Cardiac muscle cell (in vitro differentiated cells and primary cell): Measurements from ENCODE around the gene CCDC88C. TPM values are rescaled to one million over a fixed set of nuclear protein-coding genes. Genes with fewer than 3 reads are reported as not detected.

Experiments
- DNase-seq, 2 donors: peaks; one replicate each; pipeline versions ENCODE4 v3.0.0 to v3.0.0-alpha.2; 2010 to 2017; ENCODE audit warnings: low read depth in 1 of 2, low spot score in 1 of 2
- H3K27ac ChIP-seq: fragments of 200-600 bp; sonication (generic); 2 replicates; pipeline ENCODE4 v1.5.1; 2016
- H3K27me3 ChIP-seq: fragments of 200-600 bp; sonication (generic); 2 replicates; pipeline ENCODE4 v1.6.0; 2016; ENCODE audit warnings: control low read depth
- H3K36me3 ChIP-seq: fragments of 200-600 bp; sonication (generic); 2 replicates; pipeline ENCODE4 v1.5.1; 2016; ENCODE audit warnings: control low read depth
- H3K4me1 ChIP-seq: fragments of 200-600 bp; sonication (generic); 2 replicates; pipeline ENCODE4 v1.8.1; 2017; ENCODE audit warnings: low read depth, mild to moderate bottlenecking, mixed run types
- H3K4me3 ChIP-seq: fragments of 200-600 bp; sonication (generic); 2 replicates; pipeline ENCODE4 v1.5.1; 2016; ENCODE audit warnings: mild to moderate bottlenecking
- H3K9me3 ChIP-seq: fragments of 200-600 bp; sonication (generic); 2 replicates; pipeline ENCODE4 v1.5.1; 2017; ENCODE audit warnings: low read depth, mild to moderate bottlenecking, control low read depth
- CTCF ChIP-seq: IDR thresholded peaks from 2 replicates; pipeline ENCODE4 v1.5.1; 2012; ENCODE audit warnings: low read depth, mild to moderate bottlenecking, low read length
- polyA plus RNA-seq: library from polyadenylated mRNA; unstranded; fragments of >200 nt; fragmentation: Nextera tagmentation; extraction: Ambion mirVana; gene quantifications from 2 replicates; pipeline ENCODE4 v1.2.1, GENCODE V29; 2016
- total RNA-seq: library from RNA; depleted of rRNA; stranded (reverse); fragments of >200 nt; gene quantifications from 2 replicates; pipeline ENCODE4 v1.2.3, GENCODE V29; 2016

CCDC88C gene
- total and polyA plus RNA-seq, 2 experiments from 2014 or later: 0.49 to 1.2 TPM

GRCh38 chr14:91254461-91254860 lies 163.2 kb downstream of the CCDC88C start:
- Histone ChIP-seq H3K4me3 (no peak overlapping the region), H3K27me3 (peaks cover 18% of the 10 kb centered on the region), H3K9me3 (no peaks in the 10 kb centered on the region), H3K27ac (no peak overlapping the region), H3K36me3 (no peaks in the 10 kb centered on the region), H3K4me1 (peaks cover 10% of the 10 kb centered on the region)
- no peak for TF ChIP-seq CTCF
- DNase-seq: no peak

DNA sequence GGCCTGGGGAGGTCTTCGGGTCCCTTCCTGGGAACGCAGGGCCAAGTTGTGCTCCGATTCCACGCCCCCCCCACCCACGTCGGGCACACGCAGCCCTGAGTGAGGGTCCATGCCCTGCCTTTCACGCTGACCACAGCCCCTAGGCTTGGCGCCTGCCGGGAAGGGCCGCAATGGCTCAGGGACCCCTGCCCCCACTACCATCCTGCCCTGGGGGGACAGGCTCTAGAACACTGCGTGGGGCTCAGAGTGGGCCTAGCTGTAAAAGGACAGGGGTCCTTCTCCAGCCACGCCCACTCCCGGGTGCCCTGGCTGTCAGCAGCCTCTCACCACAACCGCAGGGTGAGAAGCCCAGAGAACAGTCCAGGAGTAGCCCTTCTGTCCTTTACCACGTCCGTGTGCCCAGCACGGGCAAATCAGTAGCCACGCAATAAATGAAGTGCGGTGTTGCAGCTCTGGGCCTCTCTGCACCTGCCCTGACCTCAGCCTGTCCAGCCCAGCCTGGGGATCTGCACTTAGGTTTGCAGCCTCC lies 163.8 kb downstream of the CCDC88C start:
- Histone ChIP-seq H3K4me3 (peak overlapping the region; percentile 65), H3K27ac (no peak overlapping the region), H3K27me3 (peaks cover 18% of the 10 kb centered on the region), H3K9me3 (no peaks in the 10 kb centered on the region), H3K4me1 (peaks cover 10% of the 10 kb centered on the region), H3K36me3 (no peaks in the 10 kb centered on the region)
- peak in 1 of 2 donors; percentile 25 for DNase-seq
- TF ChIP-seq CTCF: no peak

DNA sequence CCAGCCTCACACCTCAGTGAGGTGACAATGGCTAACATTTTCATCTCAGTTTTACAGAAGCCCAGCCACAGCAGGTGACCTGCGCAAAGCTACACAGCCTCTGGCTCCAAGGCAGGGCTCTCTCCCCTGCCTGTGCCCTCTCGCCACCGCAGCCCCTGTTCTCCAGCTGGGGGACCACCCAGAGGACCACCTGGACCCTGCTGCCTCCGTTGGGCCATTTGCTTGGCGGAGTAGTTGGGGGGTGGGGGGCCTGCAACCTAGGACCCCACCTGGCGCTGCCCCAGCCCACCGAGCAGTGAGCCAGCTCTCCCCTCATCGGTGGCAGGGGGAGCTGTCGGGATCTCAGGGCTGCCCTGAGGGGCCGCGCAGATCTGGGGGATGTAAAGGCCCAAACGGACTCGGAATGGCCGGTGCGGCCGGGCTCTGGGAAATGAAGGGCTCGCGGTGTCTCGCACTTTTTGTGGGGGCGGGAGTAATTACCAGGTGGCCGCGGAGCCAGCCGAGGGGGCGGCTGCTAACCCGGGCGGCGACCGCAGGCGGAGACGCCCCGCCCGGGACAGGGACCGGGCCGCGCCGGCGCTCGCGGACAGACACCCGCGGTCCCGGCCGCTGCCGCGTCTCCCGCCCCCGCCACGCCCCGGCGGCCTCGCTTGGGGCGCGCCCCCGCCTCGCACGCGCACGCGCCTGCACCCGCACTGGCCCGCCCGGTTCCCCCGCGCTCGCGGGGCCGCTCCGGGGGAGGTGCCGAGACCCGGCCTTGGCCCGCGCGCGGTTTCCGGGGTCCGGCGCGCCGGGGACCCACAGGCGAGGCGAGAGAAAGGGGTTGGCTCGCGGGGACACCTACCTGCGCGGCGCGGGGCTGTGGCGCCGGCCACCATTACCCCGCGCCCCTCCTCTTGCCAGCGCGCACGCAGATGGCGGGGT lies 164.5 kb downstream of the CCDC88C start:
- Histone ChIP-seq H3K36me3 (no peaks in the 10 kb centered on the region), H3K27ac (no peak overlapping the region)
- peak in 1 of 2 donors; percentile 55 for DNase-seq

GRCh38 chr14:91250912-91251311 lies 166.7 kb downstream of the CCDC88C start:
- Histone ChIP-seq H3K27ac (no peak overlapping the region), H3K4me1 (no peaks in the 10 kb centered on the region), H3K27me3 (peaks cover 18% of the 10 kb centered on the region), H3K36me3 (no peaks in the 10 kb centered on the region), H3K9me3 (no peaks in the 10 kb centered on the region), H3K4me3 (no peak overlapping the region)
- DNase-seq: no peak
- TF ChIP-seq CTCF: no peak

More for the DNA sequence above, 164.5 kb downstream of the CCDC88C start:
- Histone ChIP-seq H3K9me3 (no peaks in the 10 kb centered on the region), H3K4me1 (peaks cover 10% of the 10 kb centered on the region), H3K27me3 (peaks cover 18% of the 10 kb centered on the region), H3K4me3 (peak overlapping the region; percentile 65)
- TF ChIP-seq CTCF: peak; percentile 14

- Histone ChIP-seq H3K9me3 (no peaks in the 10 kb centered on the region), H3K4me3 (no peak overlapping the region), H3K27ac (no peak overlapping the region), H3K4me1 (no peaks in the 10 kb centered on the region), H3K36me3 (no peaks in the 10 kb centered on the region), H3K27me3 (peaks cover 18% of the 10 kb centered on the region)
- TF ChIP-seq CTCF: no peak
- no peak for DNase-seq
Measured at GRCh38 chr14:91249841-91250616, 167.6 kb downstream of the CCDC88C start.
